GM23248 (cell line): Measurements from ENCODE around the gene CDX1. TPM values are rescaled to one million over a fixed set of nuclear protein-coding genes. Genes with fewer than 3 reads are reported as not detected.

Experiments
- DNase-seq: peaks from one replicate; pipeline ENCODE4 v3.0.0-alpha.2; 2015
- H2AFZ ChIP-seq: fragments of 200-600 bp; sonication (generic); 2 replicates; pipeline ENCODE4 v1.6.1; 2016; ENCODE audit warnings: antibody characterized with exemption
- H3F3A ChIP-seq: fragments of 200-600 bp; sonication (generic); 2 replicates; pipeline ENCODE4 v1.6.1; 2016; ENCODE audit warnings: mild to moderate bottlenecking, antibody characterized with exemption, mixed run types; ENCODE audit not compliant: insufficient read depth
- H3K27ac ChIP-seq: fragments of 200-600 bp; sonication (generic); 2 replicates; pipeline ENCODE4 v1.5.1; 2016; ENCODE audit warnings: mild to moderate bottlenecking
- H3K27me3 ChIP-seq: fragments of 200-600 bp; sonication (generic); replicated peaks from 2 replicates; pipeline ENCODE4 v1.6.1; 2016; ENCODE audit warnings: mild to moderate bottlenecking; ENCODE audit not compliant: insufficient read depth
- H3K36me3 ChIP-seq: fragments of 200-600 bp; sonication (generic); 2 replicates; pipeline ENCODE4 v1.6.1; 2016; ENCODE audit warnings: low read depth, mild to moderate bottlenecking
- H3K4me1 ChIP-seq: fragments of 200-600 bp; sonication (generic); 2 replicates; pipeline ENCODE4 v1.6.1; 2016; ENCODE audit warnings: mild to moderate bottlenecking; ENCODE audit not compliant: insufficient read depth
- H3K4me2 ChIP-seq: fragments of 200-600 bp; sonication (generic); one replicate; pipeline ENCODE4 v1.6.1; 2016; ENCODE audit warnings: mild to moderate bottlenecking; ENCODE audit not compliant: unreplicated experiment
- H3K4me3 ChIP-seq: fragments of 200-600 bp; sonication (generic); 2 replicates; pipeline ENCODE4 v1.5.1; 2016; ENCODE audit warnings: mild to moderate bottlenecking
- H3K79me2 ChIP-seq: fragments of 200-600 bp; sonication (generic); 2 replicates; pipeline ENCODE4 v1.6.1; 2016; ENCODE audit warnings: mild to moderate bottlenecking; ENCODE audit not compliant: insufficient read depth
- H3K9ac ChIP-seq: fragments of 200-600 bp; sonication (generic); 2 replicates; pipeline ENCODE4 v1.6.1; 2016; ENCODE audit warnings: mild to moderate bottlenecking
- H3K9me2 ChIP-seq: fragments of 200-600 bp; sonication (generic); 2 replicates; pipeline ENCODE4 v1.6.1; 2016; ENCODE audit warnings: mixed run types, mild to moderate bottlenecking, moderate library complexity; ENCODE audit not compliant: insufficient read depth
- H3K9me3 ChIP-seq: fragments of 200-600 bp; sonication (generic); one replicate; pipeline ENCODE4 v1.6.1; 2017; ENCODE audit warnings: low read depth
- H4K20me1 ChIP-seq: fragments of 200-600 bp; sonication (generic); 2 replicates; pipeline ENCODE4 v1.6.0; 2016; ENCODE audit not compliant: insufficient read depth
- EZH2 ChIP-seq: fragments of 200-600 bp; sonication (generic); IDR thresholded peaks from 2 replicates; pipeline ENCODE4 v1.6.1; 2018; ENCODE audit warnings: antibody characterized with exemption, mild to moderate bottlenecking; ENCODE audit not compliant: insufficient read depth, poor library complexity, severe bottlenecking
- EZH2phosphoT487 ChIP-seq: fragments of 200-600 bp; sonication (generic); IDR thresholded peaks from 2 replicates; pipeline ENCODE4 v1.6.1; 2018; ENCODE audit warnings: antibody characterized with exemption, moderate library complexity, mild to moderate bottlenecking, low read depth; ENCODE audit not compliant: insufficient read depth
- WGBS, 2 experiments: methylation state at CpG; one replicate each; pipeline ENCODE4 v1.1.6; 2015 to 2017; ENCODE audit warnings: low lambda C conversion rate in 2 of 2, low coverage in 1 of 2; ENCODE audit errors: missing lambda C conversion rate in 2 of 2; 5-methylcytosine and 5-hydroxymethylcytosine counted together
- in situ Hi-C: fragments of 300-500 bp; cut with MboI; formaldehyde crosslinking; loops from 2 replicates; pipeline ENCODE4 v1.15.0; 2020
- polyA plus RNA-seq: library from polyadenylated mRNA; unstranded; fragments of >200 nt; fragmentation: Nextera tagmentation; extraction: Ambion mirVana; gene quantifications from 2 replicates; pipeline ENCODE4 v1.2.1, GENCODE V29; 2016
- total RNA-seq: library from RNA; depleted of rRNA; stranded (reverse); fragments of >200 nt; shearing (Covaris generic); gene quantifications from 2 replicates; pipeline ENCODE4 v1.2.3, GENCODE V29; 2014

The CDX1 gene
- total and polyA plus RNA-seq, 2 experiments from 2014 or later, result not detected

- no peak overlapping the region for H2AFZ ChIP-seq
- H3K79me2 ChIP-seq, result peaks cover 74% of the 10 kb centered on the region
- H3K27me3 ChIP-seq, result no peaks in the 10 kb centered on the region
- H3K36me3 ChIP-seq, result 0 out of 2 replicates have a peak, but pooled peaks cover 5% of the 10 kb centered on the region
- no peaks in the 10 kb centered on the region for H3K9me3 ChIP-seq
- in situ Hi-C loops, result no loop called here
- no peak for TF ChIP-seq EZH2
- no peak for TF ChIP-seq EZH2phosphoT487
- H3K9ac ChIP-seq, result no peak overlapping the region
- WGBS, 2 experiments, result 84 to 86% methylated on average over 5 of the region's 5 CpGs
- peaks cover 74% of the 10 kb centered on the region for H3K4me1 ChIP-seq
- H3K4me2 ChIP-seq, result no peak overlapping the region
- H3K4me3 ChIP-seq, result no peak overlapping the region
- no peaks in the 10 kb centered on the region for H3K9me2 ChIP-seq
- H3F3A ChIP-seq, result peaks cover 76% of the 10 kb centered on the region
- no peaks in the 10 kb centered on the region for H4K20me1 ChIP-seq
- peak overlapping the region; percentile 94 for H3K27ac ChIP-seq
- no peak for DNase-seq
These were observed 20.3 kb upstream of the CDX1 start for GRCh38 chr5:150146235-150146634.

GRCh38 chr5:150146862-150147601 is 19.5 kb upstream of the CDX1 start:
- TF ChIP-seq EZH2phosphoT487, result no peak
- TF ChIP-seq EZH2, result no peak
- 0 out of 2 replicates have a peak, but pooled peaks cover 5% of the 10 kb centered on the region for H3K36me3 ChIP-seq
- no peak overlapping the region for H3K4me2 ChIP-seq
- 74 to 76% methylated on average over 12 to 14 of the region's 14 CpGs for WGBS, 2 experiments
- peaks cover 71% of the 10 kb centered on the region for H3K4me1 ChIP-seq
- in situ Hi-C loops, result no loop called here
- no peaks in the 10 kb centered on the region for H4K20me1 ChIP-seq
- peak overlapping the region; percentile 94 for H3K27ac ChIP-seq
- H3K4me3 ChIP-seq, result no peak overlapping the region
- H3K79me2 ChIP-seq, result peaks cover 77% of the 10 kb centered on the region
- H2AFZ ChIP-seq, result no peak overlapping the region
- H3K27me3 ChIP-seq, result no peaks in the 10 kb centered on the region
- no peaks in the 10 kb centered on the region for H3K9me3 ChIP-seq
- peaks cover 70% of the 10 kb centered on the region for H3F3A ChIP-seq
- H3K9ac ChIP-seq, result peak overlapping the region; percentile 60; the same call in 1 of the 2 replicates
- DNase-seq, result no peak
- H3K9me2 ChIP-seq, result no peaks in the 10 kb centered on the region

GRCh38 chr5:150147670-150148069 is 18.9 kb upstream of the CDX1 start:
- TF ChIP-seq EZH2phosphoT487 (no peak), EZH2 (no peak)
- in situ Hi-C loops, result no loop called here
- WGBS, 2 experiments, result 39% methylated on average over 7 of the region's 7 CpGs
- H3K9me3 ChIP-seq, result no peaks in the 10 kb centered on the region
- H3K36me3 ChIP-seq, result 0 out of 2 replicates have a peak, but pooled peaks cover 5% of the 10 kb centered on the region
- H3F3A ChIP-seq, result peaks cover 70% of the 10 kb centered on the region
- no peak overlapping the region for H3K4me3 ChIP-seq
- peak overlapping the region; percentile 60 for H3K9ac ChIP-seq
- H3K4me1 ChIP-seq, result peaks cover 71% of the 10 kb centered on the region
- peak; percentile 50 for DNase-seq
- H3K27me3 ChIP-seq, result no peaks in the 10 kb centered on the region
- peak overlapping the region; percentile 76 for H3K27ac ChIP-seq
- H3K79me2 ChIP-seq, result peaks cover 78% of the 10 kb centered on the region
- peaks cover 3% of the 10 kb centered on the region; the same call in 1 of the 2 replicates for H4K20me1 ChIP-seq
- no peaks in the 10 kb centered on the region for H3K9me2 ChIP-seq
- H2AFZ ChIP-seq, result no peak overlapping the region
- peak overlapping the region; percentile 30 for H3K4me2 ChIP-seq

GRCh38 chr5:150148117-150148927 is 18.3 kb upstream of the CDX1 start:
- H3F3A ChIP-seq, result peaks cover 66% of the 10 kb centered on the region
- no peak for TF ChIP-seq EZH2
- peak overlapping the region; percentile 30 for H3K4me2 ChIP-seq
- H3K36me3 ChIP-seq, result 0 out of 2 replicates have a peak, but pooled peaks cover 5% of the 10 kb centered on the region
- no peak overlapping the region for H2AFZ ChIP-seq
- H3K9me2 ChIP-seq, result no peaks in the 10 kb centered on the region
- 47 to 50% methylated on average over 11 of the region's 11 CpGs for WGBS, 2 experiments
- in situ Hi-C loops, result no loop called here
- no peaks in the 10 kb centered on the region for H3K9me3 ChIP-seq
- peaks cover 85% of the 10 kb centered on the region for H3K79me2 ChIP-seq
- peaks cover 3% of the 10 kb centered on the region; the same call in 1 of the 2 replicates for H4K20me1 ChIP-seq
- peak overlapping the region; percentile 76 for H3K27ac ChIP-seq
- peaks cover 76% of the 10 kb centered on the region for H3K4me1 ChIP-seq
- DNase-seq, result peak; percentile 87
- H3K4me3 ChIP-seq, result no peak overlapping the region
- no peaks in the 10 kb centered on the region for H3K27me3 ChIP-seq
- peak overlapping the region; percentile 60 for H3K9ac ChIP-seq
